SK-N-SH (cell line): ENCODE results near the gene FAM107B.

Experiments used
- CHD2 ChIP-seq: fragments of 150-350 bp; IDR thresholded peaks from 2 replicates; pipeline ENCODE4 v1.6.1; 2018; ENCODE audit warnings: low read length; ENCODE audit not compliant: partially characterized antibody
- CTCF ChIP-seq: fragments of 200-600 bp; sonication (generic); IDR thresholded peaks from 2 replicates; pipeline ENCODE4 v1.6.1; 2017; ENCODE audit warnings: antibody characterized with exemption, mild to moderate bottlenecking, moderate library complexity
- EP300 ChIP-seq, 2 experiments: IDR thresholded peaks; 2 replicates each; pipeline versions ENCODE4 v1.4.0 to v1.6.1; 2012; ENCODE audit warnings: borderline replicate concordance in 1 of 2, low read depth in 1 of 2, low read length in 1 of 2
- NFIC ChIP-seq: IDR thresholded peaks from 2 replicates; pipeline ENCODE4 v1.4.0; 2012; ENCODE audit warnings: borderline replicate concordance
- NRF1 ChIP-seq: IDR thresholded peaks from 2 replicates; pipeline ENCODE4 v1.6.1; 2012; ENCODE audit warnings: low read depth, mild to moderate bottlenecking, low read length

GRCh38 chr10:14654821-14655382 is 119.8 kb downstream of the FAM107B start:
- TF ChIP-seq EP300 (IDR thresholded peaks at IDR 0.05; ENCODE audit: borderline replicate concordance in 1 of 2, low read depth in 1 of 2, low read length in 1 of 2) = no peak
- no peak for TF ChIP-seq NRF1
- TF ChIP-seq NFIC = no peak
- no peak for TF ChIP-seq CTCF
- no peak for TF ChIP-seq CHD2
